ENCODE results near the gene FPR3. TPM values are rescaled to one million over a fixed set of nuclear protein-coding genes. Genes with fewer than 3 reads are reported as not detected.

The FPR3 gene
- total RNA-seq, 1 experiment from 2014 or later = not detected

- no peaks in the 10 kb centered on the region for H3K27me3 Mint-ChIP-seq (ENCODE audit: low read depth)
- Histone ChIP-seq H2BK12ac (ENCODE audit: insufficient read length, low read depth, low read length) (no peak overlapping the region), H4K20me1 (ENCODE audit: control insufficient read depth, insufficient read depth, insufficient read length) (no peaks in the 10 kb centered on the region), H3K79me1 (ENCODE audit: insufficient read depth, low read depth, low read length, poor library complexity, severe bottlenecking) (no peaks in the 10 kb centered on the region), H3K23me2 (ENCODE audit: insufficient read length, low read depth, low read length, poor library complexity, severe bottlenecking) (no peaks in the 10 kb centered on the region), H2BK5ac (ENCODE audit: insufficient read length, low read length) (no peak overlapping the region), H4K8ac (replicated peaks; ENCODE audit: insufficient read length, low read depth, low read length) (no peak overlapping the region), H2BK20ac (ENCODE audit: low read depth, low read length, poor library complexity, severe bottlenecking) (no peak overlapping the region), H2AK5ac (ENCODE audit: insufficient read length, low read length) (no peak overlapping the region), H3K9ac (ENCODE audit: extremely low read depth, insufficient read length, low read length) (no peak overlapping the region), H3K9me3 (ENCODE audit: control insufficient read depth, low read depth, low read length) (peaks cover 4% of the 10 kb centered on the region), H4K5ac (ENCODE audit: insufficient read length, low read depth, low read length) (no peak overlapping the region), H3T11ph (ENCODE audit: low read length) (no peak overlapping the region), H3K14ac (ENCODE audit: insufficient read depth, low read length) (no peak overlapping the region), H2BK15ac (ENCODE audit: low read depth, low read length) (no peak overlapping the region), H3K4me1 (ENCODE audit: insufficient read depth, low read length) (no peaks in the 10 kb centered on the region), H3K23ac (ENCODE audit: insufficient read length, low read depth, low read length) (no peak overlapping the region), H3K27ac (ENCODE audit: insufficient read length, low read depth, low read length) (no peak overlapping the region), H3K79me2 (ENCODE audit: insufficient read depth, low read length) (no peaks in the 10 kb centered on the region), H3K18ac (ENCODE audit: insufficient read length, low read depth, low read length) (no peak overlapping the region), H3K56ac (ENCODE audit: insufficient read length, low read depth, low read length) (no peak overlapping the region), H3K27me3 (ENCODE audit: insufficient read depth, low read length) (no peaks in the 10 kb centered on the region), H4K91ac (ENCODE audit: insufficient read length, low read depth, low read length) (no peak overlapping the region), H2BK120ac (ENCODE audit: low read depth, low read length, poor library complexity, severe bottlenecking) (no peak overlapping the region), H2AFZ (ENCODE audit: low read length) (no peak overlapping the region), H3K4me2 (ENCODE audit: insufficient read depth, insufficient read length, low read length) (no peak overlapping the region), H3K4ac (ENCODE audit: low read depth, low read length) (no peak overlapping the region)
- H3K36me3 Mint-ChIP-seq (ENCODE audit: insufficient read depth in 1 of 3, low read depth in 3 of 3) = peaks cover 8 to 39% (median 13%) of the 10 kb centered on the region in 3 experiments; a peak in 6 of 7 replicates
- TF ChIP-seq CTCF (conservative IDR thresholded peaks at IDR 0.05) = no peak
- peaks cover 89 to 91% of the 10 kb centered on the region in 2 experiments for H3K9me3 Mint-ChIP-seq
- no peak overlapping the region for H3K4me3 Mint-ChIP-seq
- H3K27ac Mint-ChIP-seq = no peak overlapping the region
- no peak for DNase-seq
- WGBS (ENCODE audit: extremely low coverage, insufficient read length, low lambda C conversion rate) = no CpG with 5 or more reads among the region's 4 CpGs
- peaks cover 0 to 18% of the 10 kb centered on the region in 2 experiments; a peak in 2 of 4 replicates for H3K4me1 Mint-ChIP-seq
Observed at GRCh38 chr19:51809787-51810186, 14.8 kb downstream of the FPR3 start.

Measured in H9 (cell line).